ENCODE results near the gene SLC2A4.
A peak's percentile ranks its signal among the peaks of the same experiment; 100 is the strongest.

SLC2A4 gene

DNA sequence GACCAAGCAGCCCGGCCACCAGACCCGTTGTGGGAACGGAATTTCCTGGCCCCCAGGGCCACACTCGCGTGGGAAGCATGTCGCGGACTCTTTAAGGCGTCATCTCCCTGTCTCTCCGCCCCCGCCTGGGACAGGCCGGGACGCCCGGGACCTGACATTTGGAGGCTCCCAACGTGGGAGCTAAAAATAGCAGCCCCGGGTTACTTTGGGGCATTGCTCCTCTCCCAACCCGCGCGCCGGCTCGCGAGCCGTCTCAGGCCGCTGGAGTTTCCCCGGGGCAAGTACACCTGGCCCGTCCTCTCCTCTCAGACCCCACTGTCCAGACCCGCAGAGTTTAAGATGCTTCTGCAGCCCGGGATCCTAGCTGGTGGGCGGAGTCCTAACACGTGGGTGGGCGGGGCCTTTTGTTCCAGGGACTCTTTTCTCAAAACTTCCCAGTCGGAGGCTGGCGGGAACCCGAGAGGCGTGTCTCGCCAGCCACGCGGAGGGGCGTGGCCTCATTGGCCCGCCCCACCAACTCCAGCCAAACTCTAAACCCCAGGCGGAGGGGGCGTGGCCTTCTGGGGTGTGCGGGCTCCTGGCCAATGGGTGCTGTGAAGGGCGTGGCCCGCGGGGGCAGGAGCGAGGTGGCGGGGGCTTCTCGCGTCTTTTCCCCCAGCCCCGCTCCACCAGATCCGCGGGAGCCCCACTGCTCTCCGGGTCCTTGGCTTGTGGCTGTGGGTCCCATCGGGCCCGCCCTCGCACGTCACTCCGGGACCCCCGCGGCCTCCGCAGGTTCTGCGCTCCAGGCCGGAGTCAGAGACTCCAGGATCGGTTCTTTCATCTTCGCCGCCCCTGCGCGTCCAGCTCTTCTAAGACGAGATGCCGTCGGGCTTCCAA is at the start of gene SLC2A4:
TSS of gene SLC2A4 (plus strand) at position 645 of the 879 bp plus-strand sequence. CDS start at position 862, 217 bp downstream.
- Histone ChIP-seq H3K27ac (ENCODE audit: low read depth, low read length) (no peak within 1 kb of the TSS), H3K27me3 (ENCODE audit: control insufficient read depth, insufficient read depth, low read length) (peaks cover 9% of the 10 kb centered on the region), H3K4me1 (ENCODE audit: control insufficient read depth, insufficient read depth, low read length) (peaks cover 11% of the 10 kb centered on the region), H3K9me3 (ENCODE audit: control insufficient read depth, insufficient read depth, low read depth, low read length) (no peaks in the 10 kb centered on the region), H3K4me3 (ENCODE audit: low read depth, low read length) (peak within 1 kb of the TSS; percentile 77), H3K9ac (ENCODE audit: low read length) (peak within 1 kb of the TSS; percentile 73), H3K36me3 (ENCODE audit: control insufficient read depth, insufficient read depth, low read length) (peaks cover 23% of the 10 kb centered on the region)

DNA sequence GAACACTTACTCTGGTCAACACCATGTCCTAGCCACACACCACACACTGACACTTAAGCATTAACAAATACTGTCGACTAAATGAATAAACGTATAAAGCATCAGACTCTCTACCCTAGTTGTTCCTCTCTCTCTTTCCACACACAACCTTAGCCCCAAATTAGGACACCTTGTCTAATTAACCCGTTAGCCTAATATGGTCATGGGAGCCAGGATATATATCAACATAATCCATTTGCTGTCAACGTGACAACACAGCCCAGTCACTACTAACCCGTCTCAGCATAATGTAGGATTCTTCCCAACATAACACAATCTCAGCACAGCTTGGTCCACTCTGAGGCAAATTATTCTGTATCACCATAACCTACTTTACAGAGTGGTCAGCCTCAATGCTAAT is 49.4 kb upstream of the SLC2A4 start:
- H3K9ac ChIP-seq (ENCODE audit: low read length): no peak overlapping the region
- H3K9me3 ChIP-seq (ENCODE audit: control insufficient read depth, insufficient read depth, low read depth, low read length): no peaks in the 10 kb centered on the region
- H3K27me3 ChIP-seq (ENCODE audit: control insufficient read depth, insufficient read depth, low read length): no peaks in the 10 kb centered on the region
- peak overlapping the region; percentile 40 for H3K4me3 ChIP-seq (ENCODE audit: low read depth, low read length)
- H3K36me3 ChIP-seq (ENCODE audit: control insufficient read depth, insufficient read depth, low read length): peaks cover 63% of the 10 kb centered on the region
- H3K4me1 ChIP-seq (ENCODE audit: control insufficient read depth, insufficient read depth, low read length): peaks cover 8% of the 10 kb centered on the region; the same call in 1 of the 2 replicates
- H3K27ac ChIP-seq (ENCODE audit: low read depth, low read length): no peak overlapping the region

- Histone ChIP-seq H3K27ac (ENCODE audit: low read depth, low read length) (peak overlapping the region; percentile 84), H3K36me3 (ENCODE audit: control insufficient read depth, insufficient read depth, low read length) (peaks cover 51% of the 10 kb centered on the region), H3K4me1 (ENCODE audit: control insufficient read depth, insufficient read depth, low read length) (peaks cover 13% of the 10 kb centered on the region; the same call in 1 of the 2 replicates)
Observed at GRCh38 chr17:7233701-7234082, 47.8 kb upstream of the SLC2A4 start.

GRCh38 chr17:7234083-7234951 is 47.2 kb upstream of the SLC2A4 start, which contains the start of gene DVL2:
Gene DVL2, minus strand, starts transcription at chr17:7234517. Its CDS starts 255 bp downstream, at chr17:7234262.
- Histone ChIP-seq H3K27ac (ENCODE audit: low read depth, low read length) (peak within 1 kb of the TSS; percentile 84), H3K9ac (ENCODE audit: low read length) (peak within 1 kb of the TSS; percentile 93), H3K9me3 (ENCODE audit: control insufficient read depth, insufficient read depth, low read depth, low read length) (no peaks in the 10 kb centered on the region), H3K36me3 (ENCODE audit: control insufficient read depth, insufficient read depth, low read length) (peaks cover 44% of the 10 kb centered on the region), H3K27me3 (ENCODE audit: control insufficient read depth, insufficient read depth, low read length) (no peaks in the 10 kb centered on the region), H3K4me3 (ENCODE audit: low read depth, low read length) (peak within 1 kb of the TSS; percentile 83), H3K4me1 (ENCODE audit: control insufficient read depth, insufficient read depth, low read length) (peaks cover 13% of the 10 kb centered on the region; the same call in 1 of the 2 replicates)

More at GRCh38 chr17:7233701-7234082, 47.8 kb upstream of the SLC2A4 start:
- peak overlapping the region; percentile 93 for H3K9ac ChIP-seq (ENCODE audit: low read length)
- no peaks in the 10 kb centered on the region for H3K27me3 ChIP-seq (ENCODE audit: control insufficient read depth, insufficient read depth, low read length)
- H3K4me3 ChIP-seq (ENCODE audit: low read depth, low read length): peak overlapping the region; percentile 83
- H3K9me3 ChIP-seq (ENCODE audit: control insufficient read depth, insufficient read depth, low read depth, low read length): no peaks in the 10 kb centered on the region

- no peak overlapping the region for H3K27ac ChIP-seq (ENCODE audit: low read depth, low read length)
- H3K9ac ChIP-seq (ENCODE audit: low read length): peak overlapping the region; percentile 7
- H3K36me3 ChIP-seq (ENCODE audit: control insufficient read depth, insufficient read depth, low read length): peaks cover 38% of the 10 kb centered on the region
- H3K27me3 ChIP-seq (ENCODE audit: control insufficient read depth, insufficient read depth, low read length): no peaks in the 10 kb centered on the region
- no peaks in the 10 kb centered on the region for H3K9me3 ChIP-seq (ENCODE audit: control insufficient read depth, insufficient read depth, low read depth, low read length)
- no peak overlapping the region for H3K4me3 ChIP-seq (ENCODE audit: low read depth, low read length)
- H3K4me1 ChIP-seq (ENCODE audit: control insufficient read depth, insufficient read depth, low read length): peaks cover 17% of the 10 kb centered on the region; the same call in 1 of the 2 replicates
Observed at GRCh38 chr17:7235693-7236665, 45.5 kb upstream of the SLC2A4 start.

- Histone ChIP-seq H3K27ac (ENCODE audit: low read depth, low read length) (no peak overlapping the region), H3K4me3 (ENCODE audit: low read depth, low read length) (peak overlapping the region; percentile 95; the same call in 1 of the 2 replicates)
Observed at GRCh38 chr17:7236808-7237207, 44.7 kb upstream of the SLC2A4 start.

DNA sequence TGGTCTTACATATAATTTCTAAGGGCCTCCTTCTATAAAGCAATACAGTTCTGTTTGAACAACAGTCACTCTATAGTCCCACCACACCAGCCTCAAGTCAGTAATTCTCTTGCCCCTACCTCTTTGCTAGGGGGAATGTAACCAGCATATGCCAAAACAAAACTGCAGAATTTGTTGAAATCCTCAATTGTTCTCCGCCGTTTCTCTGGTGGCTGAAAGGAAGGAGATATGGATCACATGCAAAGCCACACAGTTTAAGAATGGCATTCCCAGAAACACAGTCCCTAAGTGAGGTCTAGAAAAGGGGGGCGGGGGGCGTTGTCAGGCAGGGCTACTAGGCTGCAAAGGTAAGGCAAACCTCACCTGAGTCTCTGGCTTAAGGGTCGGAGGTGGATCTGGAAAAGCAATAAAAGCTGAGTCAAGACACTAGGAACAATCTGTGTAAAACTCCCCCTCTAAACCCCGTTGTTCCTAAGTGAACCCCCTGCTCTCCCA is 44.2 kb upstream of the SLC2A4 start:
- H3K4me3 ChIP-seq (ENCODE audit: low read depth, low read length): peak overlapping the region; percentile 95
- peak overlapping the region; percentile 60 for H3K9ac ChIP-seq (ENCODE audit: low read length)
- H3K27me3 ChIP-seq (ENCODE audit: control insufficient read depth, insufficient read depth, low read length): no peaks in the 10 kb centered on the region
- peaks cover 16% of the 10 kb centered on the region; the same call in 1 of the 2 replicates for H3K4me1 ChIP-seq (ENCODE audit: control insufficient read depth, insufficient read depth, low read length)
- H3K36me3 ChIP-seq (ENCODE audit: control insufficient read depth, insufficient read depth, low read length): peaks cover 38% of the 10 kb centered on the region
- H3K9me3 ChIP-seq (ENCODE audit: control insufficient read depth, insufficient read depth, low read depth, low read length): no peaks in the 10 kb centered on the region
- no peak overlapping the region; the same call in 1 of the 2 replicates for H3K27ac ChIP-seq (ENCODE audit: low read depth, low read length)

More at GRCh38 chr17:7236808-7237207, 44.7 kb upstream of the SLC2A4 start:
- Histone ChIP-seq H3K9ac (ENCODE audit: low read length) (no peak overlapping the region), H3K4me1 (ENCODE audit: control insufficient read depth, insufficient read depth, low read length) (peaks cover 17% of the 10 kb centered on the region; the same call in 1 of the 2 replicates), H3K36me3 (ENCODE audit: control insufficient read depth, insufficient read depth, low read length) (peaks cover 38% of the 10 kb centered on the region), H3K9me3 (ENCODE audit: control insufficient read depth, insufficient read depth, low read depth, low read length) (no peaks in the 10 kb centered on the region), H3K27me3 (ENCODE audit: control insufficient read depth, insufficient read depth, low read length) (no peaks in the 10 kb centered on the region)

DNA sequence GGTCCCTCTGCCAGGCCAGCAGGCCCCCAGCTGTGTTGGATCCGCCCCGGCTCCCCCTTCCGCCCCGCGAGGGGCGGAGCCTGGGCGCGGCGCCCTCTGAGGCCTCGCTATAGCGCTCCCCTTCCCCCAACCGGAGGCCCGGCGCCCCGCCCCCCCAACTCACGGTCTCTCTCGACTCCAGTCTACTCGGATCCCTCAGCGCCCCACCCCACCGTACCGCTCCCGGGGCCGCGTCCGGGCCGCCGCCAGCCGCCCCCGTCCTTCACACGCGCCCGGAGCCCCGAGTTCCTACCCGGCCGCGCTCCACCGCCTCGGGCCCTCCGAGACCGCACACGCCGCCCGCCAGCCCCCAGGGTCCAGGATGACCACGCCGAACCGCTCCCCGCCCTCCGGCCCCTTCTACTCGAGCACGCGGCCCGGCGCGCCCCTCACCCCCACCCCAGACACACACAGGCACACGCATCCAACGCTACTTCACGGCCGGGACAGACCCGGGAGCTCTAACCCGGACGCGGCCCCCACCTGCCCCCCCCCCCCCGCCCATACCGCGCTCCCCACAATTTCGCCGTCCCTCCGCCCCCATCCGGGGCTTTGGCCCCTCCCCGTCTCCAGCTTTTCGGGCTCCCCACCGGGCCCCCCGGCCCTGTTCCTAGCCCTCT is 43.6 kb upstream of the SLC2A4 start:
- Histone ChIP-seq H3K4me1 (ENCODE audit: control insufficient read depth, insufficient read depth, low read length) (peaks cover 13% of the 10 kb centered on the region; the same call in 1 of the 2 replicates), H3K27ac (ENCODE audit: low read depth, low read length) (peak overlapping the region; percentile 86; the same call in 1 of the 2 replicates), H3K36me3 (ENCODE audit: control insufficient read depth, insufficient read depth, low read length) (peaks cover 38% of the 10 kb centered on the region)

GRCh38 chr17:7238420-7239090 is 43.0 kb upstream of the SLC2A4 start:
- Histone ChIP-seq H3K9ac (ENCODE audit: low read length) (peak overlapping the region; percentile 92), H3K9me3 (ENCODE audit: control insufficient read depth, insufficient read depth, low read depth, low read length) (no peaks in the 10 kb centered on the region), H3K27ac (ENCODE audit: low read depth, low read length) (peak overlapping the region; percentile 90), H3K27me3 (ENCODE audit: control insufficient read depth, insufficient read depth, low read length) (no peaks in the 10 kb centered on the region), H3K36me3 (ENCODE audit: control insufficient read depth, insufficient read depth, low read length) (peaks cover 38% of the 10 kb centered on the region), H3K4me1 (ENCODE audit: control insufficient read depth, insufficient read depth, low read length) (peaks cover 15% of the 10 kb centered on the region), H3K4me3 (ENCODE audit: low read depth, low read length) (peak overlapping the region; percentile 95)

More for the DNA sequence above, 43.6 kb upstream of the SLC2A4 start:
- Histone ChIP-seq H3K9ac (ENCODE audit: low read length) (peak overlapping the region; percentile 79), H3K9me3 (ENCODE audit: control insufficient read depth, insufficient read depth, low read depth, low read length) (no peaks in the 10 kb centered on the region), H3K27me3 (ENCODE audit: control insufficient read depth, insufficient read depth, low read length) (no peaks in the 10 kb centered on the region), H3K4me3 (ENCODE audit: low read depth, low read length) (peak overlapping the region; percentile 95)

All from HUES6 (cell line).